ENCODE results near the gene TTLL8.

TTLL8 gene

GRCh38 chr22:50046481-50047245 lies 11.4 kb downstream of the TTLL8 start:
- no peak overlapping the region for H3K27ac ChIP-seq
- no peak overlapping the region for H3K4me3 ChIP-seq

GRCh38 chr22:50046019-50046415 lies 12.1 kb downstream of the TTLL8 start:
- H3K27ac ChIP-seq: no peak overlapping the region
- no peak overlapping the region for H3K4me3 ChIP-seq

GRCh38 chr22:50045211-50046018 lies 12.7 kb downstream of the TTLL8 start:
- no peak overlapping the region for H3K4me3 ChIP-seq
- H3K27ac ChIP-seq: no peak overlapping the region

- H3K27ac ChIP-seq: no peak overlapping the region
- no peak overlapping the region for H3K4me3 ChIP-seq
Observed at GRCh38 chr22:50044485-50045118, 13.5 kb downstream of the TTLL8 start.

- no peak overlapping the region for H3K4me3 ChIP-seq
- no peak overlapping the region for H3K27ac ChIP-seq
Observed at GRCh38 chr22:50041361-50042065, 16.6 kb downstream of the TTLL8 start.

- no peak overlapping the region for H3K4me3 ChIP-seq
- H3K27ac ChIP-seq: no peak overlapping the region
Observed at GRCh38 chr22:50040717-50041116, 17.4 kb downstream of the TTLL8 start.

- H3K4me3 ChIP-seq: no peak overlapping the region
- no peak overlapping the region for H3K27ac ChIP-seq
Observed at GRCh38 chr22:50039669-50040443, 18.2 kb downstream of the TTLL8 start.

- H3K27ac ChIP-seq: no peak overlapping the region
- H3K4me3 ChIP-seq: no peak overlapping the region
Observed at GRCh38 chr22:50035976-50036724, 21.9 kb downstream of the TTLL8 start.

- Histone ChIP-seq H3K27ac (no peak overlapping the region), H3K4me3 (no peak overlapping the region)
Observed at GRCh38 chr22:50035131-50035881, 22.8 kb downstream of the TTLL8 start.

- Histone ChIP-seq H3K4me3 (no peak overlapping the region), H3K27ac (no peak overlapping the region)
Observed at GRCh38 chr22:50034126-50035081, 23.7 kb downstream of the TTLL8 start.

- no peak overlapping the region for H3K27ac ChIP-seq
- H3K4me3 ChIP-seq: no peak overlapping the region
Observed at GRCh38 chr22:50032941-50033601, 25.0 kb downstream of the TTLL8 start.

GRCh38 chr22:50032109-50032871 lies 25.8 kb downstream of the TTLL8 start:
- no peak overlapping the region for H3K4me3 ChIP-seq
- H3K27ac ChIP-seq: no peak overlapping the region

- Histone ChIP-seq H3K4me3 (no peak overlapping the region), H3K27ac (no peak overlapping the region)
Observed at GRCh38 chr22:50031189-50032091, 26.7 kb downstream of the TTLL8 start.

Measured in skin epidermis (tissue), 12 donors.